HepG2 (cell line): ENCODE data around the gene SPAG9. TPM values are rescaled to one million over a fixed set of nuclear protein-coding genes. Genes with fewer than 3 reads are reported as not detected.
A peak's percentile ranks its signal among the peaks of the same experiment; 100 is the strongest.

Experiments
- ASH2L ChIP-seq: fragments of 300-600, 200-600 bp; sonication (generic); IDR thresholded peaks from 2 replicates; pipeline ENCODE4 v1.7.0; 2017; ENCODE audit warnings: low read depth, mild to moderate bottlenecking, moderate library complexity, mixed read lengths, low read length; ENCODE audit not compliant: insufficient read length
- ATRX ChIP-seq: sonication (generic); formaldehyde crosslinking; IDR thresholded peaks from 2 replicates; pipeline ENCODE4 v1.4.0; 2020; ENCODE audit warnings: missing genetic modification reagents, borderline replicate concordance
- HMG20B ChIP-seq: conservative IDR thresholded peaks from 2 replicates; pipeline ENCODE4 v1.6.1; 2016; ENCODE audit warnings: missing genetic modification reagents, missing compliant biosample characterization
- KDM2A ChIP-seq: sonication (generic); formaldehyde crosslinking; IDR thresholded peaks from 2 replicates; pipeline ENCODE4 v1.4.0; 2020; ENCODE audit warnings: low read depth, missing genetic modification reagents, borderline replicate concordance
- MAFF ChIP-seq: IDR thresholded peaks from 2 replicates; pipeline ENCODE4 v1.6.1; 2011; ENCODE audit warnings: low read depth, low read length, improper control_type of control experiment
- MAX ChIP-seq: IDR thresholded peaks from 2 replicates; pipeline ENCODE4 v1.6.1; 2012; ENCODE audit warnings: inconsistent platforms
- MAZ ChIP-seq, 2 experiments: sonication (generic) in 1 of 2; formaldehyde crosslinking in 1 of 2; IDR thresholded peaks; 2 replicates each; pipeline versions ENCODE4 v1.5.0 to v1.6.1; 2012 to 2020; ENCODE audit warnings: low read depth in 2 of 2, mild to moderate bottlenecking in 2 of 2, borderline replicate concordance in 1 of 2, improper control_type of control experiment in 1 of 2, low read length in 1 of 2, missing genetic modification reagents in 1 of 2, moderate library complexity in 1 of 2
- MED1 ChIP-seq: sonication (generic); formaldehyde crosslinking; IDR thresholded peaks from 2 replicates; pipeline ENCODE4 v1.4.0; 2020; ENCODE audit warnings: missing genetic modification reagents
- MIER3 ChIP-seq: IDR thresholded peaks from 2 replicates; pipeline ENCODE4 v1.6.1; 2016; ENCODE audit warnings: missing compliant biosample characterization, borderline replicate concordance
- NCOA5 ChIP-seq: sonication (generic); formaldehyde crosslinking; IDR thresholded peaks from 2 replicates; pipeline ENCODE4 v1.4.0; 2020; ENCODE audit warnings: missing genetic modification reagents
- PPARG ChIP-seq: conservative IDR thresholded peaks from 2 replicates; pipeline ENCODE4 v1.6.1; 2016; ENCODE audit warnings: missing biosample characterization, missing genetic modification reagents
- REST ChIP-seq, 2 experiments: IDR thresholded peaks; 2 replicates each; pipeline ENCODE4 v1.6.1; 2011 to 2012; ENCODE audit warnings: low read length in 2 of 2, borderline replicate concordance in 1 of 2, low read depth in 1 of 2, mild to moderate bottlenecking in 1 of 2, moderate library complexity in 1 of 2
- TCF12 ChIP-seq, 2 experiments: fragments of 450-650 bp in 1 of 2; sonication (generic) in 1 of 2; formaldehyde crosslinking in 1 of 2; IDR thresholded peaks; 2 replicates each; pipeline versions ENCODE4 v1.6.1 to v1.8.0; 2017 to 2022; ENCODE audit warnings: antibody characterized with exemption in 1 of 2, mild to moderate bottlenecking in 1 of 2, missing genetic modification reagents in 1 of 2, moderate library complexity in 1 of 2
- ZBTB21 ChIP-seq: sonication (generic); formaldehyde crosslinking; IDR thresholded peaks from 2 replicates; pipeline ENCODE4 v1.4.0; 2020; ENCODE audit warnings: missing genetic modification reagents
- ZBTB38 ChIP-seq: sonication (generic); formaldehyde crosslinking; IDR thresholded peaks from 2 replicates; pipeline ENCODE4 v1.5.1; 2020; ENCODE audit warnings: mild to moderate bottlenecking, missing genetic modification reagents
- ZFP82 ChIP-seq: sonication (generic); formaldehyde crosslinking; IDR thresholded peaks from 2 replicates; pipeline ENCODE4 v1.5.1; 2020; ENCODE audit warnings: mild to moderate bottlenecking, missing genetic modification reagents, borderline replicate concordance
- ZFY ChIP-seq: sonication (generic); formaldehyde crosslinking; IDR thresholded peaks from 2 replicates; pipeline ENCODE4 v1.4.0; 2020; ENCODE audit warnings: missing genetic modification reagents
- ZNF780A ChIP-seq: sonication (generic); formaldehyde crosslinking; IDR thresholded peaks from 2 replicates; pipeline ENCODE4 v1.8.0; 2022; ENCODE audit warnings: mild to moderate bottlenecking, missing genetic modification reagents, moderate library complexity
- ZNF800 ChIP-seq: sonication (generic); formaldehyde crosslinking; IDR thresholded peaks from 2 replicates; pipeline ENCODE4 v1.4.0; 2020; ENCODE audit warnings: missing genetic modification reagents
- ZXDC ChIP-seq: sonication (generic); formaldehyde crosslinking; IDR thresholded peaks from 2 replicates; pipeline ENCODE4 v1.5.0; 2020; ENCODE audit warnings: mild to moderate bottlenecking, missing genetic modification reagents
- polyA plus RNA-seq, 8 experiments: library from polyadenylated mRNA; depleted of rRNA in 3 of 8; stranded (reverse) in 7 of 8; unstranded in 1 of 8; fragments of >200 nt; fragmentation: Illumina TruSeq in 4 of 8; extraction: Trizol in 4 of 8; gene quantifications; 2 replicates each; pipeline versions ENCODE4 v1.2.1 to v1.2.3, GENCODE V29; 2011 to 2016; ENCODE audit warnings: low read depth in 4 of 8, missing spikeins in 1 of 8, mixed read lengths in 1 of 8; ENCODE audit not compliant: insufficient read depth in 1 of 8
- total RNA-seq, 5 experiments: library from RNA; depleted of rRNA; stranded (reverse); fragments of >200 nt; fragmentation: Illumina TruSeq; extraction: Trizol; gene quantifications; 2 replicates each; pipeline ENCODE4 v1.2.3, GENCODE V29; 2016; ENCODE audit warnings: low read depth in 1 of 5

The SPAG9 gene
- total and polyA plus RNA-seq, 2 of the 13 experiments (the other 11 are each of a cell fraction or from before 2014, with no cell fraction given) = 43.2 to 78.6 TPM

GRCh38 chr17:50935221-50935995, 185.3 kb downstream of the SPAG9 start (continued):
- TF ChIP-seq ZBTB21 (peak; percentile 26; the same call in 1 of the 2 replicates), ZNF800 (CRISPR knock-in tag) (no peak), MIER3 (CRISPR knock-in tag) (no peak), ZFY (peak; percentile 51), MAZ (IDR thresholded peaks at IDR 0.05; ENCODE audit: borderline replicate concordance, low read depth, low read length) (no peak), MAZ (CRISPR knock-in tag; IDR thresholded peaks at IDR 0.05; ENCODE audit: low read depth) (no peak), ZBTB38 (CRISPR knock-in tag) (0 out of 2 replicates have a peak, but pooled peaks have one; percentile 28), TCF12 (IDR thresholded peaks at IDR 0.05) (no peak), TCF12 (CRISPR knock-in tag; IDR thresholded peaks at IDR 0.05) (no peak), MAX (peak; percentile 94), MED1 (peak; percentile 60), ZFP82 (CRISPR knock-in tag) (no peak), PPARG (0 out of 2 replicates have a peak, but pooled peaks have one; percentile 19), REST (IDR thresholded peaks at IDR 0.05; ENCODE audit: borderline replicate concordance in 1 of 2, low read depth in 1 of 2, low read length in 2 of 2) (no peak), ASH2L (no peak), HMG20B (CRISPR knock-in tag) (peak; percentile 61; the same call in 1 of the 2 replicates), KDM2A (peak; percentile 63), MAFF (no peak), ZNF780A (CRISPR knock-in tag) (no peak), ZXDC (no peak), ATRX (CRISPR knock-in tag) (no peak), NCOA5 (CRISPR knock-in tag) (no peak)
